GM10847 (cell line): ENCODE data around the gene SCG5.

Experiments
- POLR2A ChIP-seq: IDR thresholded peaks from 2 replicates; pipeline ENCODE4 v1.6.1; 2011; ENCODE audit not compliant: insufficient read length; ENCODE audit errors: extremely low read depth

SCG5 gene

DNA sequence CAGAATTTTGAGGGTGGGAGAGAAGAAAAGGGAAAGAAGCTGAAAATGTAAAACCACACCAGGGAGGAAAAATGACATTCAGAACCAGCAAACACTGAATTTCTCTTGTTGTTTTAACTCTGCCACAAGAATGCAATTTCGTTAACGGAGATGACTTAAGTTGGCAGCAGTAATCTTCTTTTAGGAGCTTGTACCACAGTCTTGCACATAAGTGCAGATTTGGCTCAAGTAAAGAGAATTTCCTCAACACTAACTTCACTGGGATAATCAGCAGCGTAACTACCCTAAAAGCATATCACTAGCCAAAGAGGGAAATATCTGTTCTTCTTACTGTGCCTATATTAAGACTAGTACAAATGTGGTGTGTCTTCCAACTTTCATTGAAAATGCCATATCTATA, 91.8 kb downstream of the SCG5 start:
- TF ChIP-seq POLR2A: no peak

DNA sequence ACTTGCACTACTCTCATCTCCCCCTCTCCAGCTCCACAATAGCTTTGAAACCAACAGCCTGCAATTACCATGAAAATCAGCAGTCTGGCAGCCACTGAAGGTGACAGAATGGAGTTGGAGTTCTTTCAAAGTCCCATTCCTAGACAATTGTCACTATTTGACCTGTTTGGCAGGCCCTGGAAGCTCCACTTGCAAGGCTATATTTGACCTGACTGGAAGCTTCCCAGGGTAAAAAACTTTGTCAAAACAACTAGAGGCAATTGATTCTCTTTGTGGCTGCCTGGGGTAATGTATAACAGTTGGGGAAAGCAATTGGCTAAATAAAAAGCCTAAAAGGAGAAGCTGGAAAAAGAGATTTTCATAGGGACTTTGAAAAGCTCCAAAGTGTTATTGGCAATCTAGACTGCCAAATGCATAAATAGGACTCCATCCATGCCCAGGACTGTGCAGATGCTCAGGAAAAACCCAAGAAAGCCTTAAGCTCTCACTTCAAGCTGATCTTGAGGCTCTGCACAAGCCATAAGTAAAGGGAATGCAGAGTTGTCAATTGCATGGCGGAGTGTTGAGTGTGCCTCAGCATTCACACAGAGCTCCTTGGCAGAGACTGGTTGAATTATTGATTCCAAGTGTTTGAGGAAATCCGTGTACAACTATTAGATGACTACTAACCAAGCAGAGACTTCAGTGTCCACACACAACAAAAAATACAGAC, 94.6 kb downstream of the SCG5 start:
- no peak for TF ChIP-seq POLR2A

- TF ChIP-seq POLR2A: no peak
Observed at GRCh38 chr15:32736701-32737061, 95.2 kb downstream of the SCG5 start.

DNA sequence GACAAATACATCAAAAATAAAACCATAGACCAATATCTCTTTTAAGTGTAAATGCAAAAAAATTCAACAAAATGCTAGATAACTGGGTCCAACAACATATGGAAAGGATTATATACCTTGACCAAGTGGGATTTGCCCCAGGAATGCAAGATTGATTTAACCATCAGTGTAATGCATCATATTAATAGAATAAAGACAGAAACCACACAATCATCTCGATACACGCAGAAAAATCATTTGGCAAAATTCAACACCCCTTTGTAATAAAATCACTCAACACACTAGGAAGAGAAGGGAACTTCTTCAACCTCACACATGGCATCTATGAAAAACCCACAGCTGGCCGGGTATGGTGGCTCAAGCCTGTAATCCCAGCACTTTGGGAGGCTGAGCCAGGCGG, 95.8 kb downstream of the SCG5 start:
- TF ChIP-seq POLR2A: no peak

DNA sequence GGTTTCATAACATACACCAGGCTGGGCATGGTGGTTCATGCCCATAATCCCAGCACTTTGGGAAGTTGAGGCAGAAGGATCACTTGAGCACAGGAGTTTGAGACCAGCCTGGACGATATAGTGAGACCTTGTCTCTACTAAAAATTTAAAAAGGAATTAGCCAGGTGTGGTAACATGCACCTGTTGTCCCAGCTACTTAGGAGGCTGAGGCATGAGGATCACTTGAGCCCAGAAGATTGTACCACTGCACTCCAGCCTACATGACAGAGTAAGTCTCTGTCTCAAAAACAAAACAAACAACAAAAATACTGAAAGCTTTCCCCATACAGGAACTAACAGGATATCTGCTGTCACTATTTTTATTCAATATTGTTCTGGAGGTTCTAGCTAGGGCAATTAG, 97.2 kb downstream of the SCG5 start:
- no peak for TF ChIP-seq POLR2A

DNA sequence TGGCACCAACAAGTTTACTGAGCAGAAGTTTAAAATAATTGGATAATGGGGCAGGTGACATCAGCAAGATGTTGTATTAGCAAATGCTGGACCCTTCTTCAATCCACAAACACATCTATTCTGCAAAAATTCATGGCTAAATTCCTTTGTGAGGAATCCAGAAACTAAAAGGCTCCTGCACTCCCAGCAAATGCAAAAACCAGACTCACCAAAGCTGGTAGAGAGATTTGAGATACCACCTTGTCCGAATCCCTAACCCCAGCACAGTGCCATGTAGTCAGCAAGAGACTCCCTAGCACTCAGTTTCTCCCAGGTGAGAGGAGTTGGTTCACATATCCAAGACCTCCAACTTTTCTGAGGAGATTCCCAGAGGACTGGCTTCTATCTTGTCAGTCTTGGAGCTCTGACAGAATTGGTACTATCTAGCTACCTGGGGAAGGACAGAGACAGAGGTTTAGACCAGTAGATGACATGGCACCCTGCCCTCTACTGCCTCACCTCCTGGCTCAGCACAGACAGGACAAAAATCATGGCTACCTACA, 98.1 kb downstream of the SCG5 start:
- TF ChIP-seq POLR2A: no peak

- TF ChIP-seq POLR2A: no peak
Observed at GRCh38 chr15:32743411-32744140, 102.1 kb downstream of the SCG5 start.

DNA sequence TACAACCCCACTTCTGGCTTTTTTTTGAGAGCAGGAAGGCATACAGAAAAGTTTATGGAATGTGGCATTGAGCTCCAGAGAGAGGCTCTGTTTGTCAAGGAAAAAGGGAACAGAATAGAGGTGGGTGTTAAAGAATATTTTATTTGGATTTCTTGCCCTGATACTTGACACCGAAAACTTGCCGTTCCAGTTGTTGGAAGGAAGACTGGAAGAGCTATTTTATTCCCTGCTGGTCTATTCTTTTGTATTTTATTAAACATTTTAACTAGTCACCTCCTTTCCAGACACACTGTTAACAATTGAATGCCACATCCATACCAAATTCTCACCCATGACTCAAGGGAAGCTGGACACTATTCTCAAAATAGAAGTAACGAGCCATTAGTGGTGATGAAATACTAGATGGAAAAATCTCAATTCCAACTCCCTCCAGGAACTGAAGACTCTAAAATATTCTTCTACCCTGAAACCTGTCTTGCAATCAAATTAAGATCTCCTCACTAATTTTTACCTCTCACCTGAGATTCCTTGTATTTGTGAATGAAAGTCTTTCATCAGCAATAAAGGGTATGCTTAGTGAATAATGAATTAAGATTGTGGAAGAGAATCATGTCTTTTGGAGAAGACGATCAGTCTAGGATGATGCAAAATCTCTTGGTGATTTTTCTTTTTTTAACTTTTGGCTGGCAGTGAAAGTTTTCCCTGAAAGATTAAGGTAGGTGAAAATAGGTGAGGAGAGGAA, 104.8 kb downstream of the SCG5 start:
- TF ChIP-seq POLR2A: no peak
